ENCODE results near the gene PITPNM1.
"Not testable (repeated sequence)": the region's sequence is repeated elsewhere in the genome, so short reads cannot be mapped to it uniquely, and the experiment has no call there.

PITPNM1 gene

DNA sequence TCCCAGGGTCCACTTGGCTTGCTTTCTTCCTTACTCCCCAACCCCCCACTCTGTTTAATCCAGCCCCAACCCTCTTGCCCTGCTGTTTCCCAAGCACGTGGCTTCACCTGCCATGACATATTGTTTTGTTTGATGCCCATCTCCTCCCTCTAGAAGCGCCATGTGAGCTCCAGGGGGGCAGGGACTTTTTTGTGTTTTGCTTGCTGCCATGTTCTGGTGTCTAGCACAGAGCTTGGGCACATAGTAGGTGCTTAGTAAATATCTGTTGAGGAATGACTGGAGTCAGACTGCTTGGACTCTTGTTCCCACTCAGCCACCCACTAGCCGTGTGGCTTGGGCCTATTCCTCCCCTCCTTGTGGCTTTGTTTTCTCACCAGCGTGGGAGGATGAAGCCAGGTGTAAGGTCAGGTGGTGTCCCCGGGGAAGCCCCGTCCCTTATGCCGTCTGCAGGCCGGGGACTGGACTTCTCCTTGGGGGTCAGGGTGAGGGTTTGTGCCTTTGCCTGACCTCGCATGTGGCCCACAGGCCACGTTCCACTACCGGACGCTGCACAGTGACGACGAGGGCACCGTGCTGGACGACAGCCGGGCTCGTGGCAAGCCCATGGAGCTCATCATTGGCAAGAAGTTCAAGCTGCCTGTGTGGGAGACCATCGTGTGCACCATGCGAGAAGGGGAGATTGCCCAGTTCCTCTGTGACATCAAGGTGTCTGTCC, 18.5 kb downstream of the PITPNM1 start:
- TF ChIP-seq, protein P1, sequence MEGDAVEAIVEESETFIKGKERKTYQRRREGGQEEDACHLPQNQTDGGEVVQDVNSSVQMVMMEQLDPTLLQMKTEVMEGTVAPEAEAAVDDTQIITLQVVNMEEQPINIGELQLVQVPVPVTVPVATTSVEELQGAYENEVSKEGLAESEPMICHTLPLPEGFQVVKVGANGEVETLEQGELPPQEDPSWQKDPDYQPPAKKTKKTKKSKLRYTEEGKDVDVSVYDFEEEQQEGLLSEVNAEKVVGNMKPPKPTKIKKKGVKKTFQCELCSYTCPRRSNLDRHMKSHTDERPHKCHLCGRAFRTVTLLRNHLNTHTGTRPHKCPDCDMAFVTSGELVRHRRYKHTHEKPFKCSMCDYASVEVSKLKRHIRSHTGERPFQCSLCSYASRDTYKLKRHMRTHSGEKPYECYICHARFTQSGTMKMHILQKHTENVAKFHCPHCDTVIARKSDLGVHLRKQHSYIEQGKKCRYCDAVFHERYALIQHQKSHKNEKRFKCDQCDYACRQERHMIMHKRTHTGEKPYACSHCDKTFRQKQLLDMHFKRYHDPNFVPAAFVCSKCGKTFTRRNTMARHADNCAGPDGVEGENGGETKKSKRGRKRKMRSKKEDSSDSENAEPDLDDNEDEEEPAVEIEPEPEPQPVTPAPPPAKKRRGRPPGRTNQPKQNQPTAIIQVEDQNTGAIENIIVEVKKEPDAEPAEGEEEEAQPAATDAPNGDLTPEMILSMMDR (IDR thresholded peaks at IDR 0.05; ENCODE audit: low read length, missing control alignments): no peak
- no peak overlapping the region for H3K4me3 ChIP-seq (replicated peaks; ENCODE audit: low read depth, low read length)
- no peak for DNase-seq (ENCODE audit: low read depth)

DNA sequence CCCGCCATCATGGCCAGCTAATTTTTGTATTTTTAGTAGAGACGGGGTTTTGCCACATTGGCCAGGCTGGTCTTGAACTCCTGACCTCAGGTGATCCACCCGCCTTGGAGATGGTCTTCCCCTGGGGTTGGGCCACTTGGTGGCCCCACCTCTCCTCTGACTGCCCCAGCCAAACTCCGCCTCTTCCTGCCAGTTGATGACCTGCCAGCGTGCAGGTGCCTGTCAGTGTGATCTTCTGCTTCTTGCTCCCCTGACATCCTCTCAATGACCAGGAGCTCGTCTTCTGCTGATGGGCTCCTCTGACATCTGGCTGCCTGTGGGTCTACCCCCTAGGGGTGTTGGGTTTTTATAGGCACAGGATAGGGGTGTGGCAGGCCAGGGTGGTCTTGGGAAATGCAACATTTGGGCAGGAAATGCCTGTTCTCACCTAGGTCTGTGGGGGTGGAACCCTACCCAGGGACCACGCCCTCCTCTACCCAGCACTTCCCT, 19.2 kb downstream of the PITPNM1 start:
- not testable (repeated sequence) for H3K4me3 ChIP-seq (replicated peaks; ENCODE audit: low read depth, low read length); DNase-seq (ENCODE audit: low read depth)

DNA sequence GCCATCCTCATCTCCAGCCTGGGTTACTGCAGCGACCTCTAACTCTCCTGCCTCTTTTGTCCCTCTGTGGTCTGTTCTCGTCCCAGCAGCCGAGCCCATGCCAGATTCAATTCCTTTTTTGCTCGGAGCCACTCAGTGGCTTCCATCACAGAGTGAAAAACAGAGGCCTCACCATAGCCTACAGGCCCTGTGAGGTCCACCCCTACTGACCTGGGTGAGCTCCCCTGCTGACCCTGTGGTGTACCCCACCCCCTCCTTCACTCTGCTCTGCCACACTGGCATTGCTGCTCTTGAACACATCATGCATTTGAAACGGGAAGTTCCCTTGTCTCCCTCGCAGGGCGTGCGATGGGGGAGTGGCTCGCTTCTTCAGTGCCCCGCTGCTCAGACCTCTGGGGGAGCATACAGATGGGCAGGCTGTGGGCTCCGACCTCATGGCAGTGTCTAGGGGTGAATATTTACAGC, 20.3 kb downstream of the PITPNM1 start:
- no peak overlapping the region for H3K4me3 ChIP-seq (replicated peaks; ENCODE audit: low read depth, low read length)
- TF ChIP-seq, protein P1 (IDR thresholded peaks at IDR 0.05; ENCODE audit: low read length, missing control alignments): no peak
- DNase-seq (ENCODE audit: low read depth): no peak

DNA sequence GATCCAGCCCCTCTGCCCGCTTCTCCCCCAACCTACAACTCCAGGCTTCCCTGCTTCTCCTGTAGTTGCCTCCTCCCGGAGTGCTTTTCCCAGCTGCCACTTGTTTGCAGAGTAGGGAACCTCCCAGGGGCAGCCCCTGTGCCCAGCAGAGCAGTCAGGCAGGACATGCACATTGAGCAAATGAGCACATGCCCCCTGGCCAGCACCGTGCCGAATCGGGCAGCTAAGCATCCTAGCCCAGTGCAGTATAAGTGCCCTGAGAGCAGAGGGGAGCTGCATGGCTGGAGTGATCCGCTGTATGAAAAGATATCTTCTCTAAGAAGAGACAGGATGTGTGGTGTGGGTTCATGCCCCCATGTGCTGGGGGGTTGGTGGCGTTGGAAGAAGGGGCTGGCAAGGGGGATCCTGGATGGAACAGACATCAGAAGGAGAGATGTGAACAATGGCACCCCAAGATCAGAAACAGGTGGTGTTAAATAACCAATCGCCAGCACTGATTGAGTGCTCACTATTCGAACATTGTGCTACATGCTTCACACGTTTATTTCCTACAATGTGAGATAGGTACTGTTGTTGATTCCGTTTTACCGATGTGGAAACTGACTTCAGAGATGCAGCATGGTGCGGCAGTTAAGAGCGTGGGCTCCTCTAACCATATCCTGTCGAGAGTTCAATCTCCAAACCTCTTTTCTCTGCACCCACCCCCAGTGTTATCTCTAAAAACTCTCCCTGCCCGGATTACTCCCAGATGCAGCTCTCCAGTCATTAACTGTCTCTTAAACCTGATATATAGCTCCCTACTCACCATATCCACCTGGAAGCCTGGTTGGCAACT, 21.1 kb downstream of the PITPNM1 start:
- TF ChIP-seq, protein P1 (IDR thresholded peaks at IDR 0.05; ENCODE audit: low read length, missing control alignments): no peak
- H3K4me3 ChIP-seq (replicated peaks; ENCODE audit: low read depth, low read length): peak overlapping the region; percentile 76
- DNase-seq (ENCODE audit: low read depth): no peak

DNA sequence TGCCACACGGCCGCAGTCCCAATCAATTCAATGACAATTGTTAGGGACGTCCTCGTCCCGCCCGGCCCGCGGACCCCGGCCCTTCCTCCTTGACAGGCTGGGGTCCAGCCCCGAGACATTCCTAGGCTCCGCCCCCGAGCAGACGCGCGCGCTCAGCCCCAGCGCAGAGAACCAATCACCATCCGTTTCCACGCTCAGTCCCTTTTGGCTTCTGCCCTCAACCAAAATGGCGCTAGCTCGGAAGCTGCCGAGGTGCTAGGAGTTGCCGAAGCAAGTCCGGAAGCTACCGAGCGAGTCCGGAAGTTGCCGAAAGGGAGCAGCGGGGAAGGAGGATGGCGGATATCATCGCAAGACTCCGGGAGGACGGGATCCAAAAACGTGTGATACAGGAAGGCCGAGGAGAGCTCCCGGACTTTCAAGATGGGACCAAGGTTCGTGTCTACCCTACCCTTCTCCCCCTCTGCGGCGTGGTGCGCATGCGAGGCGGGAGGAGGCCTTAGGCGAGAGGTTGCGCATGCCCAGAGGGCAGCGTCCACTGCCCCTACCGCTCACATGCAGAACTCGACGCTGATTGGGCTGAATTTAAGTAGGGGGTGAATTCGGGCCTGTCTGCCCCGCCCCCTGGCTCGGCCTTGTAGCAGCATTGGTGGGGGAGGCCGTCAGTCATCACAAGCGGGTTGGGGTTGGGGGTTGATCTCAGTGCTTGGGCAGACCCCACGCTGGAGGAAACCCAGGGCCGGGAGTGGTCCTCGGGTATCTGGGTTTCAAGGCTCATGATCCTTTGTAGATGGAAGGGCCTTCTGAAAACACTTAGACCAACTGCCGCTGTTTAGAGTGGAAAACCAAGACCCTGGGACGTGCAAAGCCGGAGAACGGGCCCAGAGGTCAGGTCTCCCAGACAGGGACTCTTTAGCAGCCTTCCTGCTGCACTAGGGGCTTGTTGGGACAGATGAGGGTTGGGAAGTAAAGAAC, 22.1 kb downstream of the PITPNM1 start, which contains the start of gene AIP:
TSS of gene AIP (plus strand) at position 200 of the 972 bp plus-strand sequence. CDS start at position 333, 133 bp downstream.
- peak within 1 kb of the TSS; percentile 76 for H3K4me3 ChIP-seq (replicated peaks; ENCODE audit: low read depth, low read length)

DNA sequence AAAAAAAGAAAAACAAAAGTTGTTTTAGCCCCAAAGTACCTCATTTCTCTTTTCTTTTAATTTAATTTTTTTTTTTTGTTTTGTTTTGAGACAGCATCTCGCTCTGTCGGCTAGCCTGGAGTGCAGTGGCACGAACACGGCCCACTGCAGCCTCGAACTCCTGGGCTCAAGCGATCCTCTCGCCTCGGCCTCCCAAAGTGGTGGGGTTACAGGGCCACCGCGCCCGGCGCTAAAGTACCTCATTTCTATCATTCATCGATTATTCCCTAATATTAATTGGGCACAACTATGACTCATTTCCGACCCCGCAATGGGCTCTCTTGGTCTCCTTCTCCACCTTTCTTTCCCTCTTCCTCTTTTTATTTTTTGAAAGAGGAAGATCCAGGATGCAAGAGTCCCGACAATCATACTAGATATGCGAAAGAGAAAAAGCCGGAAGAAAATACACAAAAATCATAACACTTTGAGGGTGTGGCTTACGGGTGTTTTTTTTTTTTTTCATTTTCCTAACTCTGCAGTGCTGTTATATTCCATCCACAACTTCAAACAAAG, 22.8 kb downstream of the PITPNM1 start:
- TF ChIP-seq, protein P1 (IDR thresholded peaks at IDR 0.05; ENCODE audit: low read length, missing control alignments): no peak

More for the DNA sequence above, 22.1 kb downstream of the PITPNM1 start, which contains the start of gene AIP:
- TF ChIP-seq, protein P1 (IDR thresholded peaks at IDR 0.05; ENCODE audit: low read length, missing control alignments): no peak
- peak; percentile 98 for DNase-seq (ENCODE audit: low read depth)

DNA sequence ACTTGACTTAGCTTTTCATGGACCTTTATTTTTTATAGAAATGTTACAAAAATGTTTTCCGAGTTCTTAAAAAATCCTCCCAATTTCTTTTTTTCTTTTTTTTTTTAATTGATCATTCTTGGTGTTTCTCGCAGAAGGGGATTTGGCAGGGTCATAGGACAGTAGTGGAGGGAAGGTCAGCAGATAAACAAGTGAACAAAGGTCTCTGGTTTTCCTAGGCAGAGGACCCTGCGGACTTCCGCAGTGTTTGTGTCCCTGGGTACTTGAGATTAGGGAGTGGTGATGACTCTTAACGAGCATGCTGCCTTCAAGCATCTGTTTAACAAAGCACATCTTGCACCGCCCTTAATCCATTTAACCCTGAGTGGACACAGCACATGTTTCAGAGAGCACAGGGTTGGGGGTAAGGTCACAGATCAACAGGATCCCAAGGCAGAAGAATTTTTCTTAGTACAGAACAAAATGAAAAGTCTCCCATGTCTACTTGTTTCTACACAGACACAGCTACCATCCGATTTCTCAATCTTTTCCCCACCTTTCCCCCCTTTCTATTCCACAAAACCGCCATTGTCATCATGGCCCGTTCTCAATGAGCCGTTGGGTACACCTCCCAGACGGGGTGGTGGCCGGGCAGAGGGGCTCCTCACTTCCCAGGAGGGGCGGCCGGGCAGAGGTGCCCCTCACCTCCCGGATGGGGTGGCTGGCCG, 27.7 kb downstream of the PITPNM1 start:
- H3K4me3 ChIP-seq (replicated peaks; ENCODE audit: low read depth, low read length); DNase-seq (ENCODE audit: low read depth): not testable (repeated sequence)

More for the DNA sequence above, 22.8 kb downstream of the PITPNM1 start:
- DNase-seq (ENCODE audit: low read depth): no peak
- H3K4me3 ChIP-seq (replicated peaks; ENCODE audit: low read depth, low read length): peak overlapping the region; percentile 76

DNA sequence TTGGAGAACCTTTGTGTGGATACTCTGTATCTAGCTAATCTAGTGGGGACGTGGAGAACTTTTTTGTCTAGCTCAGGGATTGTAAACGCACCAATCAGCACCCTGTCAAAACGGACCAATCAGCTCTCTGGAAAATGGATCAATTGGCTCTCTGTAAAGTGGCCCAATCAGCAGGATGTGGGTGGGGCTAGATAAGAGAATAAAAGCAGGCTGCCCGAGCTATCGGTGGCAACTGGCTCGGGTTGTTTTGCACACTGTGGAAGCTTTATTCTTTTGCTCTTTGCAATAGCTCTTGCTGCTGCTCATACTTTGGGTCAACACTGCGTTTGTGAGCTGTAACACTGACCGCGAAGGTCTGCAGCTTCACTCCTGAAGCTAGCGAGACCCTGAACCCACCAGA, 28.5 kb downstream of the PITPNM1 start:
- DNase-seq (ENCODE audit: low read depth); H3K4me3 ChIP-seq (replicated peaks; ENCODE audit: low read depth, low read length): not testable (repeated sequence)

All from fibroblast of pulmonary artery (primary cell).